Trophoblast cell (in vitro differentiated cells and primary cell): ENCODE measurements around the gene RBM20.

Experiments
- DNase-seq, 2 donors: peaks; one replicate each; pipeline ENCODE4 v3.0.0-alpha.2; 2016
- H2AFZ ChIP-seq: 2 replicates; pipeline ENCODE4 v1.6.1; 2013; ENCODE audit warnings: low read length, moderate library complexity, mild to moderate bottlenecking; ENCODE audit not compliant: insufficient read depth, poor library complexity
- H2AK5ac ChIP-seq: 2 replicates; pipeline ENCODE4 v1.6.1; 2013; ENCODE audit warnings: mild to moderate bottlenecking, low read length
- H2BK120ac ChIP-seq: 2 replicates; pipeline ENCODE4 v1.6.1; 2013; ENCODE audit warnings: low read length, mild to moderate bottlenecking, moderate library complexity; ENCODE audit not compliant: insufficient read depth, poor library complexity
- H2BK12ac ChIP-seq: 2 replicates; pipeline ENCODE4 v1.6.1; 2013; ENCODE audit warnings: mild to moderate bottlenecking, low read length, moderate library complexity
- H2BK5ac ChIP-seq: 2 replicates; pipeline ENCODE4 v1.6.1; 2013; ENCODE audit warnings: low read length, low read depth, moderate library complexity, mild to moderate bottlenecking; ENCODE audit not compliant: poor library complexity
- H3K14ac ChIP-seq: 2 replicates; pipeline ENCODE4 v1.6.1; 2013; ENCODE audit warnings: mild to moderate bottlenecking, low read length
- H3K18ac ChIP-seq: 2 replicates; pipeline ENCODE4 v1.6.1; 2013; ENCODE audit warnings: mild to moderate bottlenecking, low read length
- H3K23ac ChIP-seq: 2 replicates; pipeline ENCODE4 v1.6.1; 2013; ENCODE audit warnings: low read length
- H3K27ac ChIP-seq: 2 replicates; pipeline ENCODE4 v1.5.1; 2013; ENCODE audit warnings: low read depth, mild to moderate bottlenecking, inconsistent platforms, low read length, moderate library complexity
- H3K27me3 ChIP-seq: 2 replicates; pipeline ENCODE4 v1.6.1; 2013; ENCODE audit warnings: inconsistent platforms, mild to moderate bottlenecking, low read length, moderate library complexity; ENCODE audit not compliant: insufficient read depth
- H3K36me3 ChIP-seq, 2 experiments: 1 replicate in 1 of 2; 2 replicates in 1 of 2; pipeline ENCODE4 v1.6.1; 2013; ENCODE audit warnings: low read length in 2 of 2, mild to moderate bottlenecking in 2 of 2, moderate library complexity in 1 of 2; ENCODE audit not compliant: insufficient read depth in 2 of 2, control insufficient read depth in 1 of 2
- H3K4ac ChIP-seq: 2 replicates; pipeline ENCODE4 v1.6.1; 2013; ENCODE audit warnings: low read depth, mild to moderate bottlenecking, low read length, moderate library complexity
- H3K4me1 ChIP-seq, 2 experiments: 1 replicate in 1 of 2; 2 replicates in 1 of 2; pipeline ENCODE4 v1.6.1; 2013; ENCODE audit warnings: low read length in 2 of 2, mild to moderate bottlenecking in 2 of 2, moderate library complexity in 1 of 2; ENCODE audit not compliant: insufficient read depth in 2 of 2, control insufficient read depth in 1 of 2
- H3K4me2 ChIP-seq: 2 replicates; pipeline ENCODE4 v1.6.1; 2013; ENCODE audit warnings: inconsistent platforms, mild to moderate bottlenecking, low read length, moderate library complexity
- H3K4me3 ChIP-seq: 2 replicates; pipeline ENCODE4 v1.5.1; 2013; ENCODE audit warnings: mild to moderate bottlenecking, low read depth, low read length, inconsistent platforms
- H3K79me1 ChIP-seq: one replicate; pipeline ENCODE4 v1.6.1; 2013; ENCODE audit warnings: low read length
- H3K79me2 ChIP-seq: 2 replicates; pipeline ENCODE4 v1.6.1; 2013; ENCODE audit warnings: low read length, mild to moderate bottlenecking; ENCODE audit not compliant: control insufficient read depth, insufficient read depth, poor library complexity
- H3K9ac ChIP-seq: 2 replicates; pipeline ENCODE4 v1.6.1; 2013; ENCODE audit warnings: mild to moderate bottlenecking, low read length
- H3K9me3 ChIP-seq: 2 replicates; pipeline ENCODE4 v1.6.1; 2013; ENCODE audit warnings: low read depth, mild to moderate bottlenecking, control low read depth, inconsistent platforms, low read length; ENCODE audit not compliant: insufficient read depth
- H4K12ac ChIP-seq: 2 replicates; pipeline ENCODE4 v1.6.1; 2013; ENCODE audit warnings: low read depth, mild to moderate bottlenecking, low read length, moderate library complexity
- H4K8ac ChIP-seq: 2 replicates; pipeline ENCODE4 v1.6.1; 2013; ENCODE audit warnings: low read depth, mild to moderate bottlenecking, low read length, moderate library complexity
- H4K91ac ChIP-seq: one replicate; pipeline ENCODE4 v1.6.1; 2013; ENCODE audit warnings: low read depth, mild to moderate bottlenecking, low read length, moderate library complexity
- WGBS: extraction: QIAGEN DNeasy Blood & Tissue Kit; methylation state at CpG from one replicate; pipeline ENCODE4 v1.1.7; 2013; ENCODE audit warnings: missing lambda C conversion rate; ENCODE audit not compliant: insufficient read length, insufficient coverage; ENCODE audit errors: extremely low coverage; 5-methylcytosine and 5-hydroxymethylcytosine counted together

RBM20 gene

GRCh38 chr10:110837418-110838171 is 193.5 kb downstream of the RBM20 start:
- no peak overlapping the region for H3K14ac ChIP-seq
- H4K8ac ChIP-seq, result no peak overlapping the region
- no peaks in the 10 kb centered on the region for H3K9me3 ChIP-seq
- H3K36me3 ChIP-seq, result no peaks in the 10 kb centered on the region
- H3K79me2 ChIP-seq, result no peaks in the 10 kb centered on the region
- H3K27me3 ChIP-seq, result no peaks in the 10 kb centered on the region
- no peak overlapping the region for H2AK5ac ChIP-seq
- no peak overlapping the region for H3K9ac ChIP-seq
- no peak overlapping the region for H3K4ac ChIP-seq
- no peak overlapping the region for H3K4me3 ChIP-seq
- no peak overlapping the region for H2BK5ac ChIP-seq
- H3K4me2 ChIP-seq, result no peak overlapping the region
- H2BK120ac ChIP-seq, result no peak overlapping the region
- no peak overlapping the region for H3K18ac ChIP-seq
- peaks cover 21% of the 10 kb centered on the region for H3K79me1 ChIP-seq
- DNase-seq, result no peak
- peaks cover 24 to 26% of the 10 kb centered on the region in 2 experiments for H3K4me1 ChIP-seq
- no CpG with 5 or more reads among the region's 2 CpGs for WGBS
- H2AFZ ChIP-seq, result no peak overlapping the region
- H3K27ac ChIP-seq, result no peak overlapping the region
- H2BK12ac ChIP-seq, result no peak overlapping the region
- no peak overlapping the region for H4K12ac ChIP-seq
- H3K23ac ChIP-seq, result no peak overlapping the region
- H4K91ac ChIP-seq, result no peak overlapping the region

GRCh38 chr10:110840225-110840922 is 196.2 kb downstream of the RBM20 start:
- no peak overlapping the region for H3K4ac ChIP-seq

GRCh38 chr10:110840923-110841428 is 196.8 kb downstream of the RBM20 start:
- H3K4me1 ChIP-seq, result peaks cover 18 to 19% of the 10 kb centered on the region in 2 experiments
- H3K27me3 ChIP-seq, result no peaks in the 10 kb centered on the region
- H3K79me1 ChIP-seq, result peaks cover 12% of the 10 kb centered on the region
- H3K9ac ChIP-seq, result no peak overlapping the region
- no peak overlapping the region for H4K8ac ChIP-seq
- peak overlapping the region; percentile 8 for H2BK120ac ChIP-seq
- H3K4me2 ChIP-seq, result no peak overlapping the region
- no peak overlapping the region for H2BK5ac ChIP-seq
- peak overlapping the region; percentile 20 for H2AFZ ChIP-seq
- peak overlapping the region; percentile 72 for H4K91ac ChIP-seq
- no peak overlapping the region for H3K4me3 ChIP-seq
- H3K14ac ChIP-seq, result peak overlapping the region; percentile 26
- H2AK5ac ChIP-seq, result peak overlapping the region; percentile 27
- H3K9me3 ChIP-seq, result no peaks in the 10 kb centered on the region
- WGBS, result no CpG with 5 or more reads among the region's 3 CpGs
- no peak overlapping the region for H3K4ac ChIP-seq
- no peak overlapping the region for H4K12ac ChIP-seq
- H3K23ac ChIP-seq, result no peak overlapping the region
- H3K36me3 ChIP-seq, result no peaks in the 10 kb centered on the region
- peak overlapping the region; percentile 16 for H3K18ac ChIP-seq
- no peak for DNase-seq
- no peak overlapping the region for H3K27ac ChIP-seq
- H3K79me2 ChIP-seq, result no peaks in the 10 kb centered on the region
- peak overlapping the region; percentile 53 for H2BK12ac ChIP-seq

More at GRCh38 chr10:110840225-110840922, 196.2 kb downstream of the RBM20 start:
- H3K79me1 ChIP-seq, result peaks cover 17% of the 10 kb centered on the region
- peak overlapping the region; percentile 30 for H2AFZ ChIP-seq
- H3K4me2 ChIP-seq, result no peak overlapping the region
- H3K4me3 ChIP-seq, result no peak overlapping the region
- H3K18ac ChIP-seq, result peak overlapping the region; percentile 16
- peak overlapping the region; percentile 72 for H4K91ac ChIP-seq
- no peak overlapping the region for H3K27ac ChIP-seq
- H4K12ac ChIP-seq, result no peak overlapping the region
- peak overlapping the region; percentile 53 for H2BK12ac ChIP-seq
- no CpG with 5 or more reads among the region's 5 CpGs for WGBS
- H2BK5ac ChIP-seq, result no peak overlapping the region
- H3K9me3 ChIP-seq, result no peaks in the 10 kb centered on the region
- no peak overlapping the region for H3K9ac ChIP-seq
- no peak for DNase-seq
- no peaks in the 10 kb centered on the region for H3K36me3 ChIP-seq
- no peak overlapping the region for H4K8ac ChIP-seq
- H3K14ac ChIP-seq, result peak overlapping the region; percentile 26
- peaks cover 23 to 24% of the 10 kb centered on the region in 2 experiments for H3K4me1 ChIP-seq
- H3K27me3 ChIP-seq, result no peaks in the 10 kb centered on the region
- peak overlapping the region; percentile 27 for H2AK5ac ChIP-seq
- H3K23ac ChIP-seq, result no peak overlapping the region
- no peaks in the 10 kb centered on the region for H3K79me2 ChIP-seq
- H2BK120ac ChIP-seq, result peak overlapping the region; percentile 8

GRCh38 chr10:110841767-110842267 is 197.7 kb downstream of the RBM20 start:
- Histone ChIP-seq H2BK5ac (no peak overlapping the region), H3K4ac (no peak overlapping the region), H3K9me3 (no peaks in the 10 kb centered on the region), H2AK5ac (no peak overlapping the region), H3K18ac (no peak overlapping the region), H3K14ac (no peak overlapping the region), H3K79me2 (no peaks in the 10 kb centered on the region), H3K9ac (no peak overlapping the region), H3K4me2 (no peak overlapping the region), H4K12ac (no peak overlapping the region), H3K23ac (no peak overlapping the region), H3K4me1 (peaks cover 18% of the 10 kb centered on the region in 2 experiments), H2BK12ac (no peak overlapping the region), H3K4me3 (no peak overlapping the region), H3K36me3 (no peaks in the 10 kb centered on the region), H2AFZ (no peak overlapping the region), H4K8ac (no peak overlapping the region), H2BK120ac (no peak overlapping the region), H3K79me1 (peaks cover 12% of the 10 kb centered on the region), H4K91ac (no peak overlapping the region), H3K27me3 (no peaks in the 10 kb centered on the region), H3K27ac (no peak overlapping the region)
- peak; percentile 57 to 70 for DNase-seq
- no CpG with 5 or more reads among the region's 9 CpGs for WGBS
